Erythroblast (primary cell): Measurements from ENCODE around the gene GFRA4.

Experiments
- GATA1 ChIP-seq: IDR thresholded peaks from 2 replicates; pipeline ENCODE4 v1.6.1; 2011; ENCODE audit warnings: low read depth, mild to moderate bottlenecking, control low read depth, low read length, moderate library complexity
- POLR2A ChIP-seq: IDR thresholded peaks from 2 replicates; pipeline ENCODE4 v1.6.1; 2011; ENCODE audit warnings: mild to moderate bottlenecking, low read length

GRCh38 chr20:3680701-3681351 lies 17.6 kb upstream of the GFRA4 start:
- TF ChIP-seq POLR2A (no peak), GATA1 (no peak)
